Naive thymus-derived CD4-positive, alpha-beta T cell (primary cell): ENCODE measurements around the gene DRC7. TPM values are rescaled to one million over a fixed set of nuclear protein-coding genes. Genes with fewer than 3 reads are reported as not detected.

Experiments used
- ATAC-seq: fragments of 150-1000 bp; cut with Tn5 transposase; 2 replicates; pipeline ENCODE4 v1.10.0; 2021; ENCODE audit warnings: mild to moderate bottlenecking, moderate library complexity
- CTCF ChIA-PET: fragments of 350-600 bp; sonication (Branson Sonifier 250); formaldehyde crosslinking; loops from one replicate; lab custom pipeline; 2021; ENCODE audit warnings: antibody characterized with exemption; lab: Charles Lee
- POLR2A ChIA-PET: fragments of 350-600 bp; sonication (Branson Sonifier 250); formaldehyde crosslinking; loops from one replicate; lab custom pipeline; 2021; ENCODE audit warnings: antibody characterized with exemption, inconsistent platforms; lab: Charles Lee
- DNase-seq, 9 donors: peaks; one replicate each; pipeline versions ENCODE4 v3.0.0 to v3.0.0-alpha.2; 2020 to 2022; ENCODE audit warnings: mixed read lengths in 1 of 9
- H3K27ac ChIP-seq: one replicate; pipeline ENCODE4 v1.7.0; 2013; ENCODE audit warnings: mild to moderate bottlenecking, low read depth, low read length, moderate library complexity
- H3K27me3 ChIP-seq, 2 donors: one replicate each; pipeline ENCODE4 v1.7.0; 2013; ENCODE audit warnings: low read length in 2 of 2, mild to moderate bottlenecking in 2 of 2, moderate library complexity in 2 of 2; ENCODE audit not compliant: control insufficient read depth in 2 of 2, insufficient read depth in 2 of 2
- H3K36me3 ChIP-seq, 3 experiments: 1 replicate in 2 of 3; 2 replicates in 1 of 3; pipeline ENCODE4 v1.7.0; 2013; ENCODE audit warnings: low read length in 3 of 3, mild to moderate bottlenecking in 3 of 3, moderate library complexity in 1 of 3; ENCODE audit not compliant: insufficient read depth in 3 of 3, control insufficient read depth in 2 of 3
- H3K4me1 ChIP-seq, 2 donors: one replicate each; pipeline ENCODE4 v1.7.0; 2013; ENCODE audit warnings: low read length in 2 of 2, mild to moderate bottlenecking in 2 of 2, moderate library complexity in 1 of 2; ENCODE audit not compliant: control insufficient read depth in 2 of 2, insufficient read depth in 2 of 2
- H3K4me3 ChIP-seq: 2 replicates; pipeline ENCODE4 v1.7.0; 2013; ENCODE audit warnings: mild to moderate bottlenecking, low read length
- H3K9me3 ChIP-seq, 3 experiments: 1 replicate in 2 of 3; 2 replicates in 1 of 3; pipeline ENCODE4 v1.7.0; 2013; ENCODE audit warnings: low read length in 3 of 3; ENCODE audit not compliant: control insufficient read depth in 2 of 3
- H3K27ac Mint-ChIP-seq, 9 donors: one replicate each; pipeline ENCODE4 v1.8.0; 2020 to 2022; ENCODE audit warnings: mixed read lengths in 9 of 9, mild to moderate bottlenecking in 8 of 9, moderate library complexity in 5 of 9, inconsistent platforms in 2 of 9
- H3K27me3 Mint-ChIP-seq, 5 donors: one replicate each; pipeline ENCODE4 v1.8.0; 2021 to 2022; ENCODE audit warnings: mixed read lengths in 5 of 5, mild to moderate bottlenecking in 1 of 5
- H3K36me3 Mint-ChIP-seq, 5 donors: one replicate each; pipeline ENCODE4 v1.8.0; 2020 to 2022; ENCODE audit warnings: mixed read lengths in 5 of 5, mild to moderate bottlenecking in 3 of 5, inconsistent platforms in 1 of 5
- H3K4me1 Mint-ChIP-seq, 7 donors: one replicate each; pipeline ENCODE4 v1.8.0; 2020 to 2022; ENCODE audit warnings: mixed read lengths in 7 of 7, mild to moderate bottlenecking in 3 of 7, inconsistent platforms in 1 of 7
- H3K4me3 Mint-ChIP-seq, 10 donors: one replicate each; pipeline ENCODE4 v1.8.0; 2020 to 2022; ENCODE audit warnings: mild to moderate bottlenecking in 10 of 10, mixed read lengths in 10 of 10, moderate library complexity in 6 of 10, inconsistent platforms in 2 of 10
- H3K9me3 Mint-ChIP-seq, 11 donors: one replicate each; pipeline ENCODE4 v1.8.0; 2020 to 2022; ENCODE audit warnings: mixed read lengths in 11 of 11, mild to moderate bottlenecking in 4 of 11, inconsistent platforms in 1 of 11, moderate library complexity in 1 of 11
- intact Hi-C, 2 donors: fragments of 100-400 bp; cut with micrococcal nuclease; formaldehyde crosslinking; loops; one replicate each; pipeline ENCODE4 v1.15.1; 2023
- polyA plus RNA-seq, 2 donors: library from polyadenylated mRNA; unstranded; fragments of 300-500 nt; fragmentation: Illumina TruSeq; gene quantifications; one replicate each; pipeline ENCODE4 v1.2.3, GENCODE V29; 2021
- total RNA-seq, 6 experiments: library from RNA in 5 of 6; stranded (reverse) in 5 of 6; gene quantifications; 1 replicate in 5 of 6; 2 replicates in 1 of 6; pipeline ENCODE4 v1.2.3 and lab custom pipeline; 2021 to 2026

Gene DRC7
- total and polyA plus RNA-seq, 7 experiments from 2014 or later = not detected

GRCh38 chr16:57735755-57736418, 41.3 kb downstream of the DRC7 start, which contains the start of gene KATNB1:
Gene KATNB1 (plus strand): TSS chr16:57735770. CDS start chr16:57737244, 1,474 bp downstream.
- H3K4me1 Mint-ChIP-seq = peaks cover 14 to 38% (median 26%) of the 10 kb centered on the region in 7 donors
- DNase-seq (peak in 3 of 9 donors; percentile 2 to 10 (median 9)), ATAC-seq (no peak)
- no peaks in the 10 kb centered on the region for H3K27me3 ChIP-seq
- peak within 1 kb of the TSS; percentile 80 for H3K27ac ChIP-seq
- peak within 1 kb of the TSS; percentile 81 to 98 (median 93) for H3K27ac Mint-ChIP-seq
- H3K36me3 ChIP-seq = peaks cover 0 to 5% (median 0%) of the 10 kb centered on the region in 3 experiments
- peaks cover 0 to 12% (median 7%) of the 10 kb centered on the region in 5 donors for H3K36me3 Mint-ChIP-seq
- peak within 1 kb of the TSS; percentile 93 for H3K4me3 ChIP-seq
- H3K4me3 Mint-ChIP-seq = peak within 1 kb of the TSS; percentile 90 to 99 (median 96)
- intact Hi-C loops = loop anchor here (1.0 to 10.0 kb wide), 25 partner anchors 21 to 1311 kb away; partner anchors contain the start of genes CCDC102A (in 2 of the 2), CFAP20 (in 2 of the 2), CIAPIN1 (in 2 of the 2) and COQ9 (in 2 of the 2)
- H3K27me3 Mint-ChIP-seq = no peaks in the 10 kb centered on the region
- ChIA-PET POLR2A (interaction anchor here (0.6 to 1.6 kb wide), 9 partner anchors 11 to 1285 kb away, joined by 3 to 6 read pairs (median 4); partner anchors contain the start of genes CFAP20, CIAPIN1, COQ9 and NUDT21), CTCF (interaction anchor here (0.6 to 1.3 kb wide), 4 partner anchors 34 to 289 kb away, joined by 3 to 4 read pairs (median 3); no protein-coding TSS in a partner anchor)
- no peaks in the 10 kb centered on the region for H3K9me3 ChIP-seq
- H3K4me1 ChIP-seq = peaks cover 12 to 14% of the 10 kb centered on the region in 2 donors
- peaks cover 0 to 16% (median 7%) of the 10 kb centered on the region in 11 donors for H3K9me3 Mint-ChIP-seq

- ATAC-seq = no peak
- no peaks in the 10 kb centered on the region for H3K27me3 Mint-ChIP-seq
- peak overlapping the region; percentile 76 for H3K27ac ChIP-seq
- CTCF ChIA-PET = interaction anchor here (0.5 to 1.4 kb wide), 7 partner anchors 19 to 288 kb away, joined by 3 to 5 read pairs (median 3); no protein-coding TSS in a partner anchor
- H3K27me3 ChIP-seq = no peaks in the 10 kb centered on the region
- peak overlapping the region; percentile 93 for H3K4me3 ChIP-seq
- H3K4me1 ChIP-seq = peaks cover 12 to 14% of the 10 kb centered on the region in 2 donors
- POLR2A ChIA-PET = interaction anchor here (0.6 to 1.5 kb wide), 5 partner anchors 10 to 501 kb away, joined by 3 to 6 read pairs (median 3); partner anchors contain the start of genes CIAPIN1 and COQ9
- H3K36me3 ChIP-seq = peaks cover 0 to 5% (median 0%) of the 10 kb centered on the region in 3 experiments
- peaks cover 14 to 38% (median 26%) of the 10 kb centered on the region in 7 donors for H3K4me1 Mint-ChIP-seq
- peak in 8 of 9 donors; percentile 36 to 70 (median 48) for DNase-seq
- intact Hi-C loops = loop anchor here (1.0 to 10.0 kb wide), 9 partner anchors 21 to 1312 kb away; partner anchors contain the start of genes AMFR (in 1 of the 2), DRC7 (in 1 of the 2) and HERPUD1 (in 1 of the 2)
- H3K9me3 Mint-ChIP-seq = peaks cover 0 to 16% (median 6%) of the 10 kb centered on the region in 11 donors
- H3K27ac Mint-ChIP-seq = peak overlapping the region; percentile 81 to 98 (median 93)
- peak overlapping the region; percentile 90 to 99 (median 96) for H3K4me3 Mint-ChIP-seq
- peaks cover 0 to 13% (median 11%) of the 10 kb centered on the region in 5 donors for H3K36me3 Mint-ChIP-seq
- no peaks in the 10 kb centered on the region for H3K9me3 ChIP-seq
These were observed 42.1 kb downstream of the DRC7 start for GRCh38 chr16:57736419-57737351.

DNA sequence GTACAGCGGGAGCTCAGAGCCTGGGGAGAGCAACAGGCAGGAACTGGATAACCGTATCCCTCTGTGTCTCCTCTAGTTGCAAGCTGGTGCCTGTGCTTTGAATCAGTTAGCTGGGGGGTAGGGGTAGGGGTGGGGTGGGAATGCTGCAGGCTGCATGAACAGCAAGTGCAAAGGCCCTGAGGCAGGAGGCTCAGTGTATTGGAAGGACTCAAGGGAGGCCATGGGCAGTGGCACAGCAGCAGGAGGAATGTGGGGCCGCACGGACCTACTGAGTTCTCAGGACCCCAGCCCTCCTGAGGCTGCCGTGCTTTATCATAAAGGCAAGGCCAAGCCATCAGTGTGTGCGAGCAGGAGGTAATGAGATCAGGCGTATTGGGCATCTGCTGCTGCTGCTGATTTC, 44.2 kb downstream of the DRC7 start:
- ATAC-seq (no peak), DNase-seq (no peak)
- Mint-ChIP-seq H3K9me3 (peaks cover 0 to 6% (median 0%) of the 10 kb centered on the region in 11 donors), H3K27me3 (no peaks in the 10 kb centered on the region), H3K27ac (no peak overlapping the region), H3K4me3 (no peak overlapping the region), H3K36me3 (peaks cover 0 to 11% (median 2%) of the 10 kb centered on the region in 5 donors), H3K4me1 (peaks cover 14 to 30% (median 19%) of the 10 kb centered on the region in 7 donors)
- Histone ChIP-seq H3K27me3 (no peaks in the 10 kb centered on the region), H3K27ac (no peak overlapping the region), H3K4me3 (no peak overlapping the region), H3K4me1 (peaks cover 12 to 14% of the 10 kb centered on the region in 2 donors), H3K36me3 (peaks cover 0 to 13% (median 0%) of the 10 kb centered on the region in 3 experiments), H3K9me3 (no peaks in the 10 kb centered on the region)
- POLR2A ChIA-PET = no interaction called here
- intact Hi-C loops = loop anchor here (5.0 to 10.0 kb wide), 6 partner anchors 47 to 1314 kb away; partner anchors contain the start of genes AMFR (in 1 of the 2), DRC7 (in 1 of the 2) and HERPUD1 (in 1 of the 2)
- CTCF ChIA-PET = no interaction called here

DNA sequence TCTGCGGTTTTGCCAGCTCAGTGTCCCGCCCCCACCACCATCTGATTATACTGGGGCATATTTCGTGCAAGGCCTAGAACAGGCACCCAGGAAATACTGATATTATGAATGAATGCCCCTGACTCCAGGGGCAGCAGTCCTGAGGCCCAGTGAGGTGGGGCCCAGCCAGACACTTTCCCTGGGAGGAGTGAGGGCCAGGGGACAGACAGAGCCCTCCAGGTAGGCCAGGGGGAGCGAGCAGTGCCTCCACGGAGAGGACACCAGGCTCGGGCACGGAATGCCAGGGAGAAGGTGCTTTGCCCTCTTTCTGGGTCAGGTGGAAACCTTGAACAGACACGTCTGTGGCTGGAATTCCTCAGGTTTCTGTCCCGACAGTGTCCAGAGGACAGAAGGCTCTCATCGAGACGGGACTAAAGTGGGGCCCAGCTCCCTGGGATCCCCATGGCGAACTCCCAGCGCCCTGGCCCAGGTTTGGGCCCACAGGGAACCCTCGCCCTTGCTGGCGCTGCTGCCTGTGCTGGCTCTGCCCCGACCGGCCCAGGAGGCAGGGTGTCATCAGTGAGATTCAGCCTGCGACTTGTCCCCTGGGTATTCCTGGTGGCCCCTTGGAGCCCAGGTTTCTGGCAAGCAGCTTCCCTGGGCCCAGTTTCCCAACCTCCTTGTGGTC, 45.3 kb downstream of the DRC7 start:
- Mint-ChIP-seq H3K27ac (no peak overlapping the region), H3K36me3 (peaks cover 0 to 18% (median 2%) of the 10 kb centered on the region in 5 donors), H3K9me3 (peaks cover 0 to 6% (median 0%) of the 10 kb centered on the region in 11 donors), H3K4me1 (peaks cover 14 to 28% (median 19%) of the 10 kb centered on the region in 7 donors), H3K4me3 (no peak overlapping the region), H3K27me3 (no peaks in the 10 kb centered on the region)
- H3K4me1 ChIP-seq = peaks cover 6 to 8% of the 10 kb centered on the region in 2 donors
- H3K27ac ChIP-seq = no peak overlapping the region
- intact Hi-C loops = loop anchor here (5.0 to 10.0 kb wide), 6 partner anchors 48 to 1315 kb away; partner anchors contain the start of genes AMFR (in 1 of the 2), DRC7 (in 1 of the 2) and HERPUD1 (in 1 of the 2)
- ChIA-PET CTCF (no interaction called here), POLR2A (no interaction called here)
- no peak for ATAC-seq
- DNase-seq = no peak
- peaks cover 0 to 23% (median 0%) of the 10 kb centered on the region in 3 experiments for H3K36me3 ChIP-seq
- no peak overlapping the region for H3K4me3 ChIP-seq
- H3K27me3 ChIP-seq = no peaks in the 10 kb centered on the region
- no peaks in the 10 kb centered on the region for H3K9me3 ChIP-seq

DNA sequence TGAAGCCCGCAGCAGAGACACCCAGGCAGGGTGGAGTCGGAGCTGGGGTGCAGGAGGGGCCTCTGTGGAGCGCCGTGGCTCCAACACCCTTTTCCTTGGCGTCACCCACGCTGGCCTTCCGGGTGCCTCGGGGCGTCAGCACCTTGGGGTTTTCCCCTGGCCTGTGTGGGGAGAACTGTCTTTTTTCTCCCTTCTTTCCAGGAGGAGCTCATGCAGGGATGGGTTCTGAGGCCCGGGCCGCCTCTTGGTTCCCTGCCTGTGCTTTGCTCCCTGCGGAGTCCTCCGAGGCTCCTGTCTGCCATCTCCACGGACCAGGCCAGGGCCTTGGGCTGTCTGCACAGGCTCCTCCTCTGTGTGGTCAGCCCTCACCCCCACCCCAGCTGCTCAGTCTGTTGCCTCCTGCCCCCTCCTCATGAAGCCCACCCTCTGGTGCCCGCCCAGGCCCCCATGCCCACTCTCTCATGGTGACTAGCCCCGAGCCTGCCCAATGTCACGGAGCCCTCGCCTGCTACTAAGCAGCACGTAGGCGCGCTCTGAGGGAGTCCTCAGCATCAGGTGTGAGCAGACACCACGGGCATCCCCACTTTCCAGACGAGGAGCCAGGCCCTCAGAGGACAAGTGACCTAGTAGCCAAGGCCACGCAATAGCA, 45.9 kb downstream of the DRC7 start:
- Mint-ChIP-seq H3K9me3 (no peaks in the 10 kb centered on the region), H3K4me1 (peaks cover 13 to 22% (median 19%) of the 10 kb centered on the region in 7 donors), H3K27me3 (no peaks in the 10 kb centered on the region), H3K27ac (no peak overlapping the region), H3K36me3 (peaks cover 0 to 23% (median 2%) of the 10 kb centered on the region in 5 donors), H3K4me3 (no peak overlapping the region)
- H3K36me3 ChIP-seq = peaks cover 0 to 23% (median 0%) of the 10 kb centered on the region in 3 experiments
- intact Hi-C loops = no loop called here
- CTCF ChIA-PET = no interaction called here
- POLR2A ChIA-PET = interaction anchor here (0.6 kb wide), 1 partner anchor 670 kb away, joined by 5 read pairs; no protein-coding TSS in a partner anchor
- no peak overlapping the region for H3K4me3 ChIP-seq
- ATAC-seq = no peak
- DNase-seq = no peak
- no peaks in the 10 kb centered on the region for H3K9me3 ChIP-seq
- no peak overlapping the region for H3K27ac ChIP-seq
- no peaks in the 10 kb centered on the region for H3K27me3 ChIP-seq
- peaks cover 6 to 8% of the 10 kb centered on the region in 2 donors for H3K4me1 ChIP-seq
